ENCODE data around the gene PRR16. TPM values are rescaled to one million over a fixed set of nuclear protein-coding genes. Genes with fewer than 3 reads are reported as not detected.

PRR16 gene
- total RNA-seq, 4 donors from 2014 or later = 0.48 to 2.3 (median 1.9) TPM; not detected in 1

- WGBS, 2 donors = 36 to 50% methylated on average over 1 of the region's 1 CpG
- no peaks in the 10 kb centered on the region for H3K27me3 ChIP-seq
- no peak overlapping the region for H3K27ac ChIP-seq
- TF ChIP-seq CTCF (IDR thresholded peaks at IDR 0.05) (no peak), POLR2A (IDR thresholded peaks at IDR 0.05) (no peak)
- no peak overlapping the region for H3K4me3 ChIP-seq
- intact Hi-C loops (cut with DNase I) = no loop called here
- no peak for DNase-seq
- no peaks in the 10 kb centered on the region for H3K4me1 ChIP-seq
- no peaks in the 10 kb centered on the region for H3K36me3 ChIP-seq
- H3K9me3 ChIP-seq = no peaks in the 10 kb centered on the region
Observed at GRCh38 chr5:120657104-120657503, 193.0 kb downstream of the PRR16 start.

- H3K9me3 ChIP-seq = no peaks in the 10 kb centered on the region
- TF ChIP-seq POLR2A (IDR thresholded peaks at IDR 0.05) (no peak), CTCF (IDR thresholded peaks at IDR 0.05) (no peak)
- intact Hi-C loops (cut with DNase I) = no loop called here
- no peak overlapping the region for H3K4me3 ChIP-seq
- no peak for DNase-seq
- H3K4me1 ChIP-seq = no peaks in the 10 kb centered on the region
- no peaks in the 10 kb centered on the region for H3K36me3 ChIP-seq
- H3K27ac ChIP-seq = no peak overlapping the region
- no peaks in the 10 kb centered on the region for H3K27me3 ChIP-seq
Observed at GRCh38 chr5:120677481-120677880, 213.4 kb downstream of the PRR16 start.

GRCh38 chr5:120678279-120678678 lies 214.2 kb downstream of the PRR16 start:
- DNase-seq = no peak
- intact Hi-C loops (cut with DNase I) = no loop called here
- no peak overlapping the region for H3K4me3 ChIP-seq
- WGBS, 2 donors = 46 to 50% methylated on average over 1 of the region's 1 CpG
- no peak overlapping the region for H3K27ac ChIP-seq
- no peaks in the 10 kb centered on the region for H3K27me3 ChIP-seq
- no peaks in the 10 kb centered on the region for H3K9me3 ChIP-seq
- H3K36me3 ChIP-seq = no peaks in the 10 kb centered on the region
- TF ChIP-seq CTCF (IDR thresholded peaks at IDR 0.05) = no peak
- no peak for TF ChIP-seq POLR2A (IDR thresholded peaks at IDR 0.05)
- H3K4me1 ChIP-seq = no peaks in the 10 kb centered on the region

- no peak for DNase-seq
- H3K4me1 ChIP-seq = no peaks in the 10 kb centered on the region
- intact Hi-C loops (cut with DNase I) = no loop called here
- H3K4me3 ChIP-seq = no peak overlapping the region
- H3K27me3 ChIP-seq = no peaks in the 10 kb centered on the region
- no peaks in the 10 kb centered on the region for H3K36me3 ChIP-seq
- H3K9me3 ChIP-seq = no peaks in the 10 kb centered on the region
- H3K27ac ChIP-seq = no peak overlapping the region
- WGBS, 2 donors = 59 to 91% methylated on average over 2 of the region's 2 CpGs
- no peak for TF ChIP-seq POLR2A (IDR thresholded peaks at IDR 0.05)
- no peak for TF ChIP-seq CTCF (IDR thresholded peaks at IDR 0.05)
Observed at GRCh38 chr5:120682851-120683250, 218.8 kb downstream of the PRR16 start.

- intact Hi-C loops (cut with DNase I) = no loop called here
- DNase-seq = no peak
- Histone ChIP-seq H3K36me3 (no peaks in the 10 kb centered on the region), H3K27ac (no peak overlapping the region), H3K4me3 (no peak overlapping the region), H3K9me3 (no peaks in the 10 kb centered on the region), H3K4me1 (no peaks in the 10 kb centered on the region), H3K27me3 (no peaks in the 10 kb centered on the region)
- TF ChIP-seq CTCF (IDR thresholded peaks at IDR 0.05) (no peak), POLR2A (IDR thresholded peaks at IDR 0.05) (no peak)
Observed at GRCh38 chr5:120683580-120683979, 219.5 kb downstream of the PRR16 start.

All from esophagus squamous epithelium (tissue), 5 donors.